ENCODE measurements around the gene C6orf132. TPM values are rescaled to one million over a fixed set of nuclear protein-coding genes. Genes with fewer than 3 reads are reported as not detected.

Gene C6orf132
- total RNA-seq, 1 donor: 0.63 TPM

- no peak overlapping the region for H3K4me3 ChIP-seq (ENCODE audit: low read depth, low read length)
- no peak for DNase-seq (ENCODE audit: low read depth)
- TF ChIP-seq CTCF (IDR thresholded peaks at IDR 0.05; ENCODE audit: insufficient read depth, low read length): no peak
Measured at GRCh38 chr6:42083530-42083929, 58.9 kb downstream of the C6orf132 start.

- TF ChIP-seq CTCF (IDR thresholded peaks at IDR 0.05; ENCODE audit: insufficient read depth, low read length): no peak
- no peak for DNase-seq (ENCODE audit: low read depth)
- H3K4me3 ChIP-seq (ENCODE audit: low read depth, low read length): no peak overlapping the region
Measured at GRCh38 chr6:42079941-42080464, 62.4 kb downstream of the C6orf132 start.

- no peak overlapping the region for H3K4me3 ChIP-seq (ENCODE audit: low read depth, low read length)
- no peak for TF ChIP-seq CTCF (IDR thresholded peaks at IDR 0.05; ENCODE audit: insufficient read depth, low read length)
- DNase-seq (ENCODE audit: low read depth): no peak
Measured at GRCh38 chr6:42078386-42078785, 64.0 kb downstream of the C6orf132 start.

- TF ChIP-seq CTCF (IDR thresholded peaks at IDR 0.05; ENCODE audit: insufficient read depth, low read length): peak; percentile 96
- DNase-seq (ENCODE audit: low read depth): peak; percentile 80
- no peak overlapping the region for H3K4me3 ChIP-seq (ENCODE audit: low read depth, low read length)
Measured at GRCh38 chr6:42075159-42075838, 67.1 kb downstream of the C6orf132 start.

- DNase-seq (ENCODE audit: low read depth): no peak
- no peak for TF ChIP-seq CTCF (IDR thresholded peaks at IDR 0.05; ENCODE audit: insufficient read depth, low read length)
Measured at GRCh38 chr6:42073287-42073686, 69.1 kb downstream of the C6orf132 start.

GRCh38 chr6:42071881-42072583 lies 70.4 kb downstream of the C6orf132 start:
- DNase-seq (ENCODE audit: low read depth): no peak
- H3K4me3 ChIP-seq (ENCODE audit: low read depth, low read length): no peak overlapping the region
- TF ChIP-seq CTCF (IDR thresholded peaks at IDR 0.05; ENCODE audit: insufficient read depth, low read length): no peak

More at GRCh38 chr6:42073287-42073686, 69.1 kb downstream of the C6orf132 start:
- no peak overlapping the region for H3K4me3 ChIP-seq (ENCODE audit: low read depth, low read length)
